Liver (tissue), 9 donors: Measurements from ENCODE around the gene GPALPP1. TPM values are rescaled to one million over a fixed set of nuclear protein-coding genes. Genes with fewer than 3 reads are reported as not detected.

ENCODE experiments used
- DNase-seq: peaks from one replicate; pipeline ENCODE4 v3.0.0-alpha.2; 2017; ENCODE audit warnings: low spot score
- H3K27ac ChIP-seq, 2 donors: one replicate each; pipeline ENCODE4 v1.7.0; 2013; ENCODE audit warnings: inconsistent platforms in 2 of 2, low read length in 2 of 2, control low read depth in 1 of 2, low read depth in 1 of 2, mild to moderate bottlenecking in 1 of 2
- H3K27me3 ChIP-seq, 4 donors: one replicate each; pipeline versions ENCODE4 v1.6.1 to v1.7.0; 2013; ENCODE audit warnings: low read length in 3 of 4, inconsistent platforms in 1 of 4, mild to moderate bottlenecking in 1 of 4, moderate library complexity in 1 of 4; ENCODE audit not compliant: control insufficient read depth in 4 of 4, insufficient read depth in 4 of 4
- H3K36me3 ChIP-seq, 4 donors: one replicate each; pipeline versions ENCODE4 v1.6.1 to v1.7.0; 2013; ENCODE audit warnings: low read length in 3 of 4, mild to moderate bottlenecking in 3 of 4, low read depth in 1 of 4, moderate library complexity in 1 of 4; ENCODE audit not compliant: control insufficient read depth in 4 of 4, insufficient read depth in 3 of 4
- H3K4me1 ChIP-seq, 4 donors: one replicate each; pipeline versions ENCODE4 v1.6.1 to v1.7.0; 2013; ENCODE audit warnings: low read length in 3 of 4, mild to moderate bottlenecking in 3 of 4, moderate library complexity in 1 of 4; ENCODE audit not compliant: control insufficient read depth in 4 of 4, insufficient read depth in 4 of 4
- H3K4me3 ChIP-seq, 3 donors: one replicate each; pipeline versions ENCODE4 v1.6.1 to v1.7.0; 2013; ENCODE audit warnings: low read length in 3 of 3, control low read depth in 1 of 3, low read depth in 1 of 3, mild to moderate bottlenecking in 1 of 3
- H3K9ac ChIP-seq, 2 donors: one replicate each; pipeline ENCODE4 v1.7.0; 2013; ENCODE audit warnings: low read length in 2 of 2, mild to moderate bottlenecking in 2 of 2, moderate library complexity in 2 of 2, control low read depth in 1 of 2, low read depth in 1 of 2
- H3K9me3 ChIP-seq, 4 donors: one replicate each; pipeline versions ENCODE4 v1.6.1 to v1.7.0; 2013; ENCODE audit warnings: low read length in 3 of 4; ENCODE audit not compliant: control insufficient read depth in 4 of 4
- ATF3 ChIP-seq: IDR thresholded peaks from 2 replicates; pipeline ENCODE4 v1.6.1; 2016; ENCODE audit warnings: antibody characterized with exemption
- EGR1 ChIP-seq, 2 donors: IDR thresholded peaks; 2 replicates each; pipeline ENCODE4 v1.6.1; 2016 to 2018; ENCODE audit warnings: antibody characterized with exemption in 2 of 2, low read depth in 2 of 2
- FOXA1 ChIP-seq: IDR thresholded peaks from 2 replicates; pipeline ENCODE4 v1.6.1; 2016; ENCODE audit warnings: antibody characterized with exemption
- FOXA2 ChIP-seq: IDR thresholded peaks from 2 replicates; pipeline ENCODE4 v1.6.1; 2016; ENCODE audit warnings: antibody characterized with exemption
- GABPA ChIP-seq, 2 donors: IDR thresholded peaks in 1 of 2; conservative IDR thresholded peaks in 1 of 2; 2 replicates each; pipeline ENCODE4 v1.6.1; 2016; ENCODE audit warnings: antibody characterized with exemption in 2 of 2, mild to moderate bottlenecking in 1 of 2, moderate library complexity in 1 of 2
- HNF4A ChIP-seq, 2 donors: conservative IDR thresholded peaks; 2 replicates each; pipeline ENCODE4 v1.6.1; 2016; ENCODE audit warnings: antibody characterized with exemption in 2 of 2, mild to moderate bottlenecking in 2 of 2
- JUND ChIP-seq, 2 donors: IDR thresholded peaks; 2 replicates each; pipeline ENCODE4 v1.6.1; 2016; ENCODE audit warnings: antibody characterized with exemption in 2 of 2
- MAX ChIP-seq: IDR thresholded peaks from 2 replicates; pipeline ENCODE4 v1.6.1; 2016; ENCODE audit warnings: antibody characterized with exemption
- NR2F2 ChIP-seq: IDR thresholded peaks from 2 replicates; pipeline ENCODE4 v1.6.1; 2016; ENCODE audit warnings: antibody characterized with exemption
- RAD21 ChIP-seq, 2 donors: IDR thresholded peaks; 2 replicates each; pipeline ENCODE4 v1.6.1; 2016; ENCODE audit warnings: antibody characterized with exemption in 2 of 2, mild to moderate bottlenecking in 2 of 2
- REST ChIP-seq: IDR thresholded peaks from 2 replicates; pipeline ENCODE4 v1.6.1; 2016; ENCODE audit warnings: antibody characterized with exemption, mild to moderate bottlenecking
- RXRA ChIP-seq, 2 donors: IDR thresholded peaks; 2 replicates each; pipeline ENCODE4 v1.6.1; 2017 to 2018; ENCODE audit warnings: antibody characterized with exemption in 2 of 2, mild to moderate bottlenecking in 1 of 2
- SP1 ChIP-seq: IDR thresholded peaks from 2 replicates; pipeline ENCODE4 v1.6.1; 2018; ENCODE audit warnings: antibody characterized with exemption, mild to moderate bottlenecking
- TAF1 ChIP-seq: conservative IDR thresholded peaks from 2 replicates; pipeline ENCODE4 v1.6.1; 2016; ENCODE audit warnings: antibody characterized with exemption, mild to moderate bottlenecking
- YY1 ChIP-seq: IDR thresholded peaks from 2 replicates; pipeline ENCODE4 v1.6.1; 2016; ENCODE audit warnings: antibody characterized with exemption, mild to moderate bottlenecking
- WGBS: extraction: QIAGEN DNeasy Blood & Tissue Kit; methylation state at CpG from one replicate; pipeline ENCODE4 v1.1.7; 2013; 5-methylcytosine and 5-hydroxymethylcytosine counted together
- polyA plus RNA-seq, 2 donors: library from polyadenylated mRNA; stranded (reverse) in 1 of 2; unstranded in 1 of 2; fragments of 200-250 nt in 1 of 2; fragments of >200 nt in 1 of 2; fragmentation: Nextera tagmentation in 1 of 2; extraction: Ambion mirVana in 1 of 2; gene quantifications; one replicate each; pipeline versions ENCODE4 v1.2.1 to v1.2.3, GENCODE V29; 2013 to 2015
- total RNA-seq, 2 donors: library from RNA; depleted of rRNA; stranded (reverse); fragments of >200 nt; gene quantifications; one replicate each; pipeline ENCODE4 v1.2.3, GENCODE V29; 2014
- TF ChIP-seq, protein P1 (sequence below): fragments of 150-350 bp; IDR thresholded peaks from 2 replicates; pipeline ENCODE4 v1.5.1; 2017; ENCODE audit warnings: improper control_type of control experiment, low read depth, low read length; ENCODE audit not compliant: missing input control
- donor health status: healthy.
- donor health status: healthy.
- donor health status: healthy.
- donor health status: healthy.
- donor health status: healthy.

Gene GPALPP1
- total and polyA plus RNA-seq, 4 donors: 4.7 to 15.7 (median 10.0) TPM

GRCh38 chr13:45064889-45065288 lies 75.6 kb downstream of the GPALPP1 start:
- no peaks in the 10 kb centered on the region for H3K36me3 ChIP-seq

DNA sequence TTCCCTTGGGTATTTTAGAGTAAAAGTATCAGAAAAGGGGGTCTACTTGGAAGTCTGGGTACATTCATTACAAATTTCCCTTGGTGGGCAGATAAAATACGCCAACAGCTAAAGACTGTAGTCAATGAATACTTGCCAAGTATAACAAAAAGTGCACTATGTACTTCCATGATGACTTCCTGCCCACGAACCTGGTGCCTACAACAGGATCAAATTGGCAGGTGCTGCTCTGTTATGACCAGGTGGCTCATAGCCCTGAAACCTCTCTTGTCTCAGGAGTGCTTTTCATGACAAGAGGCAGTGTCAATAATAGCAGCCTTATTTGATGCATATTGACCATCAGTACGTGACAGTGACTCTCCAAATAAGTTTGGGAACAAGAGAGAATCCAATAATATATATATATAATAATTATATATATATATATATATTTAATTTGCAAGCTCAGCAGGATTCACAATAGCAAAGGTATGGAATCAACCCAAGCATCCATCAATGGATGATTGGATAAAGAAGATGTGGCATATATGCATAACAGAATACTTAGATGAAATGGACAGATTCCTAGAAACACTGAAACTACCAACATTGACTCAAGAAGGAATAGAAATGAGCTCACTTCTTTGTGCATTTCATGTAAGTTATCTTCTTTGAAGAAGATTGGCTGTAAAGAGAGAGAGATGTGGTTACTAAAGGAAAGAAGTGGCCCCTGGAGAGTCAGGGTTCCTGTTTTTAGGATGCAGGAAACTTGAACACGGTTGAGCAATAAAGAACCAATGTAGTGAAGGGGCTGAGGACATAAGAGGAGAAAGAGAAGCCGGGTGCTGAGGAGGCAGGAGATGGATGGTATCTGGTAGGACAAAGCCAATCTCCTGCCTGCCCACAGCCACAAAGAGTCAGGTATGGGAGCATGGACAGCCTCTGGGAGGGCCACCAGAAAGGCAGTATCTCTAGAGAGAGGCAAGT lies 79.0 kb downstream of the GPALPP1 start:
- Histone ChIP-seq H3K27ac (no peak overlapping the region), H3K36me3 (no peaks in the 10 kb centered on the region), H3K9ac (no peak overlapping the region), H3K4me1 (no peaks in the 10 kb centered on the region), H3K27me3 (no peaks in the 10 kb centered on the region), H3K9me3 (no peaks in the 10 kb centered on the region), H3K4me3 (no peak overlapping the region)
- no peak for TF ChIP-seq JUND (IDR thresholded peaks at IDR 0.05)
- TF ChIP-seq RAD21 (IDR thresholded peaks at IDR 0.05): no peak
- no peak for TF ChIP-seq SP1
- TF ChIP-seq EGR1 (IDR thresholded peaks at IDR 0.05; ENCODE audit: low read depth in 2 of 2): no peak
- TF ChIP-seq TAF1: no peak
- no peak for TF ChIP-seq ATF3
- no peak for TF ChIP-seq YY1
- TF ChIP-seq GABPA (IDR thresholded peaks at IDR 0.05 in 1 of 2, conservative IDR thresholded peaks at IDR 0.05 in 1 of 2): no peak
- TF ChIP-seq, protein P1, sequence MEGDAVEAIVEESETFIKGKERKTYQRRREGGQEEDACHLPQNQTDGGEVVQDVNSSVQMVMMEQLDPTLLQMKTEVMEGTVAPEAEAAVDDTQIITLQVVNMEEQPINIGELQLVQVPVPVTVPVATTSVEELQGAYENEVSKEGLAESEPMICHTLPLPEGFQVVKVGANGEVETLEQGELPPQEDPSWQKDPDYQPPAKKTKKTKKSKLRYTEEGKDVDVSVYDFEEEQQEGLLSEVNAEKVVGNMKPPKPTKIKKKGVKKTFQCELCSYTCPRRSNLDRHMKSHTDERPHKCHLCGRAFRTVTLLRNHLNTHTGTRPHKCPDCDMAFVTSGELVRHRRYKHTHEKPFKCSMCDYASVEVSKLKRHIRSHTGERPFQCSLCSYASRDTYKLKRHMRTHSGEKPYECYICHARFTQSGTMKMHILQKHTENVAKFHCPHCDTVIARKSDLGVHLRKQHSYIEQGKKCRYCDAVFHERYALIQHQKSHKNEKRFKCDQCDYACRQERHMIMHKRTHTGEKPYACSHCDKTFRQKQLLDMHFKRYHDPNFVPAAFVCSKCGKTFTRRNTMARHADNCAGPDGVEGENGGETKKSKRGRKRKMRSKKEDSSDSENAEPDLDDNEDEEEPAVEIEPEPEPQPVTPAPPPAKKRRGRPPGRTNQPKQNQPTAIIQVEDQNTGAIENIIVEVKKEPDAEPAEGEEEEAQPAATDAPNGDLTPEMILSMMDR: no peak
- no peak for TF ChIP-seq REST
- TF ChIP-seq RXRA (IDR thresholded peaks at IDR 0.05): no peak
- no peak for TF ChIP-seq NR2F2
- no peak for TF ChIP-seq MAX
- TF ChIP-seq FOXA2: no peak
- no peak for TF ChIP-seq HNF4A (conservative IDR thresholded peaks at IDR 0.05)
- TF ChIP-seq FOXA1: no peak
- 58% methylated on average over 5 of the region's 5 CpGs for WGBS
- DNase-seq: no peak

More at GRCh38 chr13:45064889-45065288, 75.6 kb downstream of the GPALPP1 start:
- no peaks in the 10 kb centered on the region for H3K27me3 ChIP-seq
- no peak overlapping the region for H3K27ac ChIP-seq
- H3K9me3 ChIP-seq: no peaks in the 10 kb centered on the region
- TF ChIP-seq HNF4A (conservative IDR thresholded peaks at IDR 0.05): no peak
- no peak for TF ChIP-seq ATF3
- TF ChIP-seq RXRA (IDR thresholded peaks at IDR 0.05): no peak
- H3K4me3 ChIP-seq: no peak overlapping the region
- H3K4me1 ChIP-seq: no peaks in the 10 kb centered on the region
- H3K9ac ChIP-seq: no peak overlapping the region
- no peak for DNase-seq
- 96% methylated on average over 6 of the region's 6 CpGs for WGBS
